SK-N-DZ (cell line): ENCODE results near the gene CGRRF1.

Experiments
- DNase-seq: peaks from one replicate; pipeline ENCODE4 v3.0.0-alpha.2; 2015; ENCODE audit warnings: low spot score

The CGRRF1 gene

GRCh38 chr14:54577494-54577893 lies 67.8 kb downstream of the CGRRF1 start:
- DNase-seq, result no peak

- DNase-seq, result no peak
Measured at GRCh38 chr14:54577977-54578376, 68.3 kb downstream of the CGRRF1 start.

GRCh38 chr14:54579621-54580020 lies 69.9 kb downstream of the CGRRF1 start:
- no peak for DNase-seq

GRCh38 chr14:54580933-54581332 lies 71.2 kb downstream of the CGRRF1 start:
- no peak for DNase-seq

GRCh38 chr14:54582334-54582733 lies 72.6 kb downstream of the CGRRF1 start:
- no peak for DNase-seq

GRCh38 chr14:54584097-54584496 lies 74.4 kb downstream of the CGRRF1 start:
- no peak for DNase-seq

- DNase-seq, result no peak
Measured at GRCh38 chr14:54585214-54585613, 75.5 kb downstream of the CGRRF1 start.
